ENCODE data around the gene NSD1.
"Not testable (repeated sequence)": the region's sequence is repeated elsewhere in the genome, so short reads cannot be mapped to it uniquely, and the experiment has no call there.

NSD1 gene

GRCh38 chr5:177142098-177142611, 8.6 kb downstream of the NSD1 start:
- DNase-seq (ENCODE audit: low read depth) = no peak
- H3K4me3 ChIP-seq (ENCODE audit: low read length) = no peak overlapping the region
- TF ChIP-seq CTCF (IDR thresholded peaks at IDR 0.05; ENCODE audit: insufficient read depth, low read depth, low read length, missing control alignments) = no peak

- TF ChIP-seq CTCF (IDR thresholded peaks at IDR 0.05; ENCODE audit: insufficient read depth, low read depth, low read length, missing control alignments) = no peak
- H3K4me3 ChIP-seq (ENCODE audit: low read length) = no peak overlapping the region
- no peak for DNase-seq (ENCODE audit: low read depth)
These were observed 9.2 kb downstream of the NSD1 start for GRCh38 chr5:177142778-177143177.

- TF ChIP-seq CTCF (IDR thresholded peaks at IDR 0.05; ENCODE audit: insufficient read depth, low read depth, low read length, missing control alignments) = no peak
- H3K4me3 ChIP-seq (ENCODE audit: low read length) = no peak overlapping the region
- DNase-seq (ENCODE audit: low read depth) = no peak
These were observed 13.5 kb downstream of the NSD1 start for GRCh38 chr5:177146891-177147638.

- not testable (repeated sequence) for H3K4me3 ChIP-seq (ENCODE audit: low read length)
These were observed 16.5 kb downstream of the NSD1 start for GRCh38 chr5:177150061-177150460.

GRCh38 chr5:177154003-177154643, 20.6 kb downstream of the NSD1 start:
- no peak for TF ChIP-seq CTCF (IDR thresholded peaks at IDR 0.05; ENCODE audit: insufficient read depth, low read depth, low read length, missing control alignments)
- no peak overlapping the region for H3K4me3 ChIP-seq (ENCODE audit: low read length)
- no peak for DNase-seq (ENCODE audit: low read depth)

More at GRCh38 chr5:177150061-177150460, 16.5 kb downstream of the NSD1 start:
- DNase-seq (ENCODE audit: low read depth) = not testable (repeated sequence)

- no peak overlapping the region for H3K4me3 ChIP-seq (ENCODE audit: low read length)
- TF ChIP-seq CTCF (IDR thresholded peaks at IDR 0.05; ENCODE audit: insufficient read depth, low read depth, low read length, missing control alignments) = no peak
- DNase-seq (ENCODE audit: low read depth) = no peak
These were observed 28.8 kb downstream of the NSD1 start for GRCh38 chr5:177162379-177162778.

GRCh38 chr5:177163500-177163899, 29.9 kb downstream of the NSD1 start:
- TF ChIP-seq CTCF (IDR thresholded peaks at IDR 0.05; ENCODE audit: insufficient read depth, low read depth, low read length, missing control alignments) = no peak
- no peak overlapping the region for H3K4me3 ChIP-seq (ENCODE audit: low read length)
- DNase-seq (ENCODE audit: low read depth) = no peak
